GM19455 (cell line): ENCODE results near the gene NAA11.
"Not testable (repeated sequence)": the region's sequence is repeated elsewhere in the genome, so short reads cannot be mapped to it uniquely, and the experiment has no call there.

Experiments used
- ATAC-seq: cut with Tn5 transposase; IDR thresholded peaks from one replicate; pipeline ENCODE4 v1.9.1; 2021; ENCODE audit not compliant: unreplicated experiment

Gene NAA11

DNA sequence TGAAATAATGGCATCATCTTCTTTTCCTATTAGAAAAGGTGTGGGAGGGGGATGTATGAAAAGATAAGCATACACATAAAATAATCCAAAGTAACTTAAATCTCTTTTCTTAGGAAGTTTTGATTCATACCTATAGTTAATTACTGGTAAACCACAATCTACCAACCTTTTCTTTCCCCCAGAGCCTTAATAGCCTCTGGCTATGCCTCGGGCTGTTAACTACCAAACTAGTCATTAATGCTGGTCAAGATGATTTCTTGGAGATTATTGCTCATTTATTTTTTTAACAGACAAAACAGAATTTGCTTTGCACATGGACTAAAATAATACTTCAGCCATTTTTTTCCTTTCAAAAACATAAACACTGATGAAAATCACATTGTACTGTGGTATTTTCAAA, 16.9 kb downstream of the NAA11 start:
- ATAC-seq, result no peak

DNA sequence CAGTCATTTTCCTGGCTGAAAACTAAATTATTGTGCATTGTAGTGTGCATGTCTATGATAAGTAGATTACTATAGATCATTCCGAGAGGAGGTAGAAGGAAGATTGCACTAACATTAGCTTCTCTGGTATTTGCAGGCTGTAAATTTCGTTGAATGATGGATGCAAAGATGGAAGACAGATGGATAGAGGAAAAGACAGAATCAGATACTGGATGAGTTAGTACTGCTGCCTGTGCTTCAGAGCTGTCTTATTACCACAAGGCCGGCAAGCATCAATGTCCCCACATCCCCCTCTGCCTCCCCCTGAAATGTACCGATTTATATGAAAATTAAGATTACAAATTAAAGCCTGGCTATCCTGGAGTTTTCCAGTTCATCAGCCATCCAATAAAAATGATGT, 17.7 kb downstream of the NAA11 start:
- ATAC-seq, result no peak

DNA sequence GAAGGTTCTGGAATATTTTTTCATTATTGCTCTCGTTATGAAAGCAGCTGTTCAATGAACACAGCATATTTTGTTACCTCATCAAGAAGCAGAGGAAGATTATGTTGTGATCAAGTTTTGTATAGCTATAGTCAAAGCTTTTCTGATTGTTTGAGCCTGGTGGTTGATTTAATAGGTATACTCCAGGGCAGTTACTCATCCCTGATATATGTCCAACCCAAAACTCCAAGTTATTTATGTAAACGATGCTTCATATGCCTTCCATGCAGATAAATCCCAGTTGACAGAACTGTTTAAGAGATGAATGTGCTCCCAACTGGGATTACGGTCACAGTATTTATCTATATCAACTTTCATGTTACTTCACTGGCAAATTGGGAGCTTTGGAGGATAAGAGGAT, 19.1 kb downstream of the NAA11 start:
- no peak for ATAC-seq

DNA sequence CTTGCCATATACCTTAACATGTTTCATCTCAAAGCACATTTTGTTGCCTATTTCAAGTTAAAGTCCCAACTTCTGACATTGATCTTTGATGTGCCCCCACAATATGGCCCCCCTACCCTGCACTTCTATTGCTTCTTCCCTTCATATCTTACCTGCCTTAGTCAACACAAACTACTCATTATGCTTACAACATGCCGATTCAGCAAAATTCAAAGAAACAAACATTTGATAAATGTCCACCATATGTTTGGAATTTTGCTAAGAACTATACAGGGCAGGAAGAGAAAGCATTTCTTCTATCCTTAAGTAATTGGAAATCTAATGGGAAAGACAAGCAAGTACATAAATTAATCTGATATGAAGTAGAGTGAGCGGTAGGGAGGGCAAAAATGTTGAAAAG, 25.6 kb downstream of the NAA11 start:
- no peak for ATAC-seq

DNA sequence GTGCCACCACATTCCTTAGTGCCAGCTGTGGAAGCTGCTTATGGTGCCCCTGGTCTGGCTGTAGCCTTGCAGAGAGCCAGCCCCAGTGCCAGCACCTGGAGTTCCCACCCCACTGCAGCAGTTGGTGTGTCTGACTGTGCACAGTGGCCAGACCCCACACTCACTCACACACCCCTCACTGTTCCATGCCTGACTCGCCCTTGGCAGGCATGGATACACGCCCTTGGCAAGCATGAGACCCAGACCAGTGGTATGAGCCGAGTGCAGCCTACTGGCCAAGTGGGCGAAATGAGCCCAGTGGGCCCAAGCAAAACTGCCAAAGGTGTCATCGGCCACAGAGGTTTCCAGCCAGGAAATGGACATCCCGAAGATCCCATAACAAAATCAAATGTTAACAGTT, 27.4 kb downstream of the NAA11 start:
- no peak for ATAC-seq

DNA sequence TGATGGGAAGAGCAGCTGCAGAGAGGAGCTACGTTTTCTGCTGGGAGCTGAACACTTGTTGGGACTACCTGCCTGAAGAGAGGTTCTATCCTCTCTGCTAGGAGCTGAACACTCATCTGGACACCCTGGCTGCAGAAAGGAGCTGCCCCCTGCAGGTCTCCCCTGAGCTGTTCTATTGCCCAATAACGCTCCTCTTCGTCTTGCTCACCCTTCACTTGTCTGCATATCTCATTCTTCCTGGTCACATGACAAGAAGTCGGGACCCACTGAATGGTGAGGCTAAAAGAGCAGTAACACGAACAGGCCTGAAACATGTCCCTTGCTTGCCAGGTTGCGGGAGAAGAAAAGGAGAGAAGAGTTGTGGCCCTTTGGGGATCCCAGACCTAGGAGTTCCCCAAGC, 27.8 kb downstream of the NAA11 start:
- no peak for ATAC-seq

DNA sequence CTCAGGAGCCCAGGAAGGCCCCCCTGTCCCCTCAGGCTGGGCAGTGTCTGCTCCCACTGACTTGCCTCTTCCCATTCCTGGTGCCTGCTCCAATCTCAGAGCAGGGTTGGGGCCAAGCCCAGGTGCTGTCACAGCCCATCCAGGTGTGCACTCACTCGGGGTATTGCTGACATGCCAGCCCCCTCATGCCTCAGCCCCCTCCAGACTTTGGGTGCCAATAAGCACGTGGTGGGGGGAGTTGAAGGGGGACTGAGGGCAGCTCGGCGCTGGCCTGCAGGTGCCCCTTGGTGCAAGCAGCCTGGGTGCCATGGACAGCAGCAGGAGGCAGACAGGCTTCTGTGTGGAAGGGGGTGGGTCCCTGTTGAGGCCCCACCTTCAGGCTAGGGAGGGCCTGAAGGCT, 28.4 kb downstream of the NAA11 start:
- ATAC-seq, result no peak

DNA sequence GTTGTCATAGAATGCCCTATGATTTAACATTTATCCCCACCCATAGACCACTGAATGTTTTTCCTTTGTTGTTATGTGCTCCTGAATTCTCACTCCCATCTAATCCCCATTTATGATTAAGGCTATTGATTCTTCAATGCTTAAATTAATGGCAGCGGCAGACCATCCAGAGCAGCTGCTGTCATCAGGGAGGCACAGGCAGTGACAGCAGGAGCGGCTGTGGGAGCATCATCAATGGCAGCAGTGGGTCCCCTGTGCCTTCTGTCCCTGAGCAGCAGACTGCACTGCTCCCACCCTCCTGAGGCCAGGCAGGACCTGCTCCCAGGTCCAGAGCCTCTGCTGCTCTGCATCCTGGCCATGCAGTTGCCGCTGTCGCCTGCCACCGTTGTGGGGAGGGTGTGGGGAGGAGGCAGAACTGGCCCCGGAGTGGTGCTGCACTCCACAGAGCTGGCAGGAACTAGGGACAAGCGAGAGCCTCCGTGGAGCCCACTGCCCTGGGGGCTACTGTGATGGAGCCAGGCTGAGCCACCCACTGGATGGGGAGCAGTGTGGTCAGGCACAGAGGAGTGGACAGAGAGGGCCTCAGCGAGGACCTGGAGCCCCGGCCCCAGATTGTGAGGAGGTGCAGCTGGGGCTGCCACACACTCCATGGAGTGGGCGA, 29.0 kb downstream of the NAA11 start:
- ATAC-seq, result no peak

DNA sequence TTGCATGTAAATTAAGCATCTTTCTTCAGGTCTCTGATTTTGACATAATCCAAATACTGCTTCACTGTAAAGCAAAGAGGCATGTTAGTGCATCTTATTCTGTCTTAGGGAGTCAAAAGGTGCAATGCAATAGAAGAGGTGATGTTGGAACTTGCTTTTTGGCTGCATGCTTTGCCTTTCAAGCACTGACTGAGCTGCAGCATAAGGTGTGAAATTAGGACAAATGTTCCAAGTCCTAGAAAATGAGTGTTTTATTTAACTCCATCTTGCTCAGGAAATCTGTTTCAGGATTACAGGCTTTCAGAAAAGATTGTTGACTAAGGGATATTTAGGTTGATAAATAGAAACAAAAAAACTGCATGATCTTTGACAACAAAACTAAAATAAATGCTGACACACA, 30.8 kb downstream of the NAA11 start:
- no peak for ATAC-seq

DNA sequence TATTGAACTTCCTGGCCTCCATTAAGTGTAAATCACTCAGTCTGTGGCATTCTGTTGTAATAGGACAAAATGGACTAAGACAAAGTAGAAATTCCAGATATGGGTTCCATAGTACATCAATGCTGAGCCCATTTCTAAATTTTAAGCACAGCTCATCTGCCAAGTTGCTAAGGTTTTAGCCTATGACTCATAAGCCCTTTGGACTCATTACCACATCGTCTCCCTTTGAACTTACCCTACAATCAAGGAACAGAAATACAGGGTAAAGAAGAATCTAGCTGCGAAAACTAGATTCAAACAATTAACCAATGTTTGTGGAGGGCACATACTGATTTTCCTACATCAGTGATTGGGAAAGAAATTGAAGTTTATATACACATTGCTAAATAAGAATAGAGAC, 31.8 kb downstream of the NAA11 start:
- no peak for ATAC-seq

DNA sequence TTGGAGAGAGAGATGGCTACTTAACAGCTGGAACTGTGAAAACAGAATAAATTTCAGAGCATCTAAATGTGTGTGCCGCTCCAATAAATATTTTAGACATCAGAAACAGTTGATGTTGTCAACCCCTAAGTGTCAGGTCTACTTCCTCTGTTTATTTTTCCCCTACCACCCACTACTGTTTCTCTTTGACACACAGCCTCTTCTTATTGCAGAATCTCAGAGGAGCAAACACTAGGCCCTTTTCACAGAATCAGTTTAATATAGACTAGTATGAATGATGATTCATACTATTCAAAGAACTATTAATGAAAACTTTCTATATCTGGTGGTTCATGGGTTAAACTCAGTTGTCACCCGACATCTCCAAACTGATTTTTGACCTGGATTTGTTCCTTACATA, 33.9 kb downstream of the NAA11 start:
- ATAC-seq, result no peak

DNA sequence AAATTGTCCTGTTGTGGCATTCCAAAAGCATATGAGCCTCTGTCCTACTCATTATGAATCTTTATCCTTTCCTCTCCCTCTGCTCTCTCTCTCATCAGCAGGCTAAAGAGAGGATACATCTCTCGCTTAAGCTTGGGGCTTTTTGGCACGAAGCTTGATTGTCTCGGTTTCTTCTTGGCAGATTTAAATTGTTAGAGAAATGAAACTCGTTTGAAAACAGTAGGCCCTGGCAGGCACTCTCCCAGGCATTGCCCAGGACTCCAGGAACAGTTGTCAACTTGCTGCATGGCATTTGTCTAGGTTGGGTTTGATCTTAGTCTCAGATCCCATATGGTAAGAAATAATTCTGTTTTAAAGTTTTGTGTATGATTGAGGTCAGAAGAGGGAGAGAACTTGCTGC, 35.5 kb downstream of the NAA11 start:
- no peak for ATAC-seq

DNA sequence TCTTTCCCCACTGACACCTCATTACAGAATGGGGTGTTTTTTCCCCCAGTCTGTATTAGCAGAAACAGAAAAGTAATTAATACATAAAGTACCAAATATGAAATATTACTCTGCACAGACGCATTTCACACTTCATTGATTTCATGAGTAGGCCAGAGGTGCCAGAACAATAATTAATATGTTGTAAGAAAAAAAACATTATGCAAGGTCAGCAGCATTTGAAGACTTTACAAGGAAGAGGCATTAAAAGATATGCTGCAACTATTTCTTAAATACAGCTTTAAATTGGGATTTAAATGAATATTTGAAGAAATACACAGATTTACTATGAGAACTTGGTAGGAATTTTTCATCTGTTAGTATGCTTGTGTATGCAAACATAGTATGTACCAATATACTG, 37.7 kb downstream of the NAA11 start:
- ATAC-seq, result no peak

DNA sequence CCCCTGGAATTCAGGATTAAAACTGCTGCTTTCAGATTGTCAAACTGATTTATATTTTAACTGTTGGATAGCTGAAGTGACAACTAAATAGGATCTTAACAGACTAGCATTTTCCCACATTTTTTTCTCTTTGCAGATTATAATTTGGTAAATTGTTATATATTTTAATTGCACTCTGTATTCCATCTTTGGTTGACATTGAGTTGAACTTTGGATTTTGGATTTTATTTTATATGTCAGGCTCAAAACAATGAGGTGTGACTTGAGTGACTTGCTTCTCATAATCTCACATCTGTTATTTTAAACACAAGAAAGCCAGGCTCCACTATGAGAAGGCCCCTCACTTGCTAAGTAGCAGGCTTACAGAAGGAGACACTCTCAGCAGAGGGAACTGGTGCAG, 38.1 kb downstream of the NAA11 start:
- ATAC-seq, result no peak

DNA sequence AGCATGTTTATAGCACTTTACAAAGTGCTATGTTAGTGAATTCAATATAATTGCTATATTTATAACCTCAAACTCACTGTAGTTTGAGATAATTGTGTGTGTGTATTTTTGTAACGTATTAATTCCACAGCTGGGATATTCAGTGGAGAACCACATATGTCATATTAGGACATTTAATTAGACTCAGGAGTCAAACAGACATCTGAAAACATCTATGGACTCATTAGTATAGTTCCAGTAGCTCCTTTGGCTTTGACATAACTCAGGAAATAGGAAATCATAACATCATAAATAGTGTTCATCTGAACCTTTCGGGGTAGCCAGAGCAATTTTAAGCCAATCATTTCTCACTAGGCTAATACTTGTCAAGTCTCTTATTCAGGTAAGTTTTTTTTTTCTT, 38.8 kb downstream of the NAA11 start:
- no peak for ATAC-seq

DNA sequence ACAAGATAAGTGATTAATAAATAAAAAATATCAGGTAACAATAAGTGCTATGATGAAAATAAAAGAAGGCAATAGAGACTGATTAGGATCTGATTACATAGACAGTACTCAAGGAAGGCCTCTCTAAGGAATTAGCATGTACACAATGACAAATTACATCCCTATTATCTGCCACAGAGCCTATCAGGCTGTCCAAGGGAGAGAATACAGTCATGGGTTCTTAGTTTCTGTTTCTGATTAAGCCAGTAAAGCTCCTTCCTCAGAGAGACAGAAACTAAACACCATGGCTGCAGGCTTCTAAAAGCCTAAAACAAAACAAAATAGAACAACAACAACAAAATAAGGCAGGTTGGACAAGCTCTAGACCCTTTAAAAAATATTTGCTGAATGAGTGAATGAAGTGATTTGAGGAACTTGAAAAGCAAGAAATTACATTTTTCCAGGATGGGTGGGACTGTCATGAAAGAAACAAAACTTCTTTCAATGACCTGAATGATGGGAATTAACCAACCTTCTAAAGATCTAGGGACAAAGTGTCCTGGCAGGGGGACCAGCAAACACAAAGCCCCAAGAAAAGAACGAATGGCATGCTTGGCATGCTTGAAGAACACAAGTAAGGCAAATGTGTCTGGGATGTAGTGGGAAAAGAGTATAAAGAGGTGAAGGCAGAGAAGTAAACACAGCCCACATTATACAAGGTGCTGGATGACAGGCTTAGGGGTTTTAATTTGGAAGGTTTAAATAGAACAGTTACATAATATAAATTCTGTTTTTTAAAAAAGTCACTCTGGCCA, 44.1 kb downstream of the NAA11 start:
- ATAC-seq, result no peak

DNA sequence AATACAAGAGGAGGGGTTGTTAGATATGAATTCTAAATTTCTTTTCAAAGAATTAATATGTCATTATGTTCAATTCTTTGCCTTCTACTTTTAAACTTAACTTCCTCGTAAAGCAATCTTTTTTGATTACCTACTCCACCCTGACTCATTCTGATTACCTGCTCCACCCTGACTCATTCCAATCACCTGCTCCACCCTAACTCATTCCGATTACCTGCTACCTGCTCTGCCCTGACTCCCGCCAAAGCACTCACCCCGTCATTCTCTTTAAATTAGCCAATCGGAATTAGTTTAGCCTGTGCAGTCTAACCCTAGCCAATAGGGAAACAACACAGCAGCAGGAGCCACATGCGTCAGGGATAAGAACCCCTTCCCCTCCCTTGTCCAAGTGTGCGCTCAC, 48.4 kb downstream of the NAA11 start:
- not testable (repeated sequence) for ATAC-seq

DNA sequence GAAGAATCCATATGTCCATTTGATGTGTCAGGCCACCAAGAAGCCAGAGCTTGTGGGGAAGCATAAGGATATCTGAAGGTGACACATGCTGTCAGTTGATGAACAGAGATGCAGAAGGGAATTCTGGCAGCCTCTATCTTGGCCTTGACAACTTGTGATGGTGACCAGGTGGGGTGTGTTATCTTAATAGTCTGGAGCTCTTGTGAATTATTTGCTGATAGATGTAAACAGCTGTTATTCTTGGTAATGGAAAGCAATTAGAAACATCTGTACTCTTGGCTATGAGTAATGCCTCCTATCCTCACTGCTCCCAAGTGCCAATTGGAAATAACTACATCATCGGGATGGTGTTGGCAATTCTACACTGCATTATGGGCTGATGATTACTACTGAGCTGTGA, 51.9 kb downstream of the NAA11 start:
- no peak for ATAC-seq

DNA sequence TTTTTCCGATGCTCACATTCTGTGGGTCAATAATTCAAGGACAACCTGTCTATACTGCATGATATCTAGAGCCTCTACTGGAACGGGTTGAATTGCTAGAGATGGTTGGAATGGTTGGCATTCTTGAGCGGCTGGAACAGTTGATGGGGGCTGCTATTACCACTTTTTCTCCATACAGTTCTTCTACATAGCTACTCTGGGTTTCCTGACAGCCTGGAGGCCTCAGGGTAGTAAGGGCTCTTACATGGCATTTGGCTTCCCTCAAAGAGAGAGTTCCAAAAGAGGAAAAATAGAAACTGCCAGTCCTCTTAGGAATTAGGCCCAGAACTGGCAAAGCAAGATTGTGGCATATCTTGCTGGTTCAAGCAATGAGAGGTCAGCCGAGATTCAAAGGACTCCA, 53.1 kb downstream of the NAA11 start:
- ATAC-seq, result no peak

DNA sequence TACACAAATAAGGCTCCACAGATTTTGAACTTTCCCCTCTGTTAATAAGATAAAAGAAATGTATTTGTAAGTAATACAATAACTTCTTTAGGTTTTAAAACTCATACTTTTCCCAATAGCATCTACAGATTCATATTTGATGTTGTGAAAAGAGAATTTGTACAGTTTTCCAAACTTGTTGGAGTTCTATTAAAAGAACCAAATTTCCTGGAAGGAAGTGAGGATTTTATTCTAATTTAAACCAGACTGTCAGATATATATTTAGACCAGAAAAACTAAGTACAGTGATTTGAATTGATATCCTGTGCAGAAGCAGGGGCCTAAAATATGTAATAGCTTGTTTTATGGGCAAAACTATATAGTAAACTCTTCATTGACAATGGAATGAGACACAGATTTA, 53.7 kb downstream of the NAA11 start:
- ATAC-seq, result no peak

DNA sequence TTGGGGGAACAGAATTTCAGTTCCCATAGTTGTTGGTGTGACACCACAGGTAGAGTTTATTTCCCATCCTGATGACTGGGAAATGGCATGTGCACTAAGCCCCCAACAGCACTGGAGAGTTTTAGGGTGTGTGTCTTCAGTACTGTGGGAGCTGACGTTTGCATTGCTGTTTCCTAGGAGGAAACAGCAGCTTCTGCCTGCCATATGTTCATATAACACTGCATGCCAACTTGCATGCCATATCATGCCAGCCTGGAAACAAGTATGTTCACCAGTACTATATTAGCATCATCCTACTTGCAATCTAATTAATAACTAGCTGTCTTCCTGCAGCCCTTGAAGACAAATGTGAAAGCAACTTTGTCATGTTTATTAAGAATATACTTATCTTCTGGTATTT, 58.2 kb downstream of the NAA11 start:
- no peak for ATAC-seq
